ENCODE measurements around the gene SIAH1.
"Not testable (repeated sequence)": the region's sequence is repeated elsewhere in the genome, so short reads cannot be mapped to it uniquely, and the experiment has no call there.

The SIAH1 gene

GRCh38 chr16:48365601-48366164, 19.5 kb downstream of the SIAH1 start:
- peak; percentile 91 for DNase-seq

GRCh38 chr16:48365025-48365600, 20.1 kb downstream of the SIAH1 start:
- no peak for DNase-seq

- DNase-seq = peak; percentile 75
Observed at GRCh38 chr16:48361540-48362144, 23.6 kb downstream of the SIAH1 start.

- DNase-seq = no peak
Observed at GRCh38 chr16:48361012-48361411, 24.2 kb downstream of the SIAH1 start.

GRCh38 chr16:48359983-48360382, 25.2 kb downstream of the SIAH1 start:
- no peak for DNase-seq

GRCh38 chr16:48358419-48358818, 26.8 kb downstream of the SIAH1 start:
- no peak for DNase-seq

GRCh38 chr16:48356633-48357376, 28.4 kb downstream of the SIAH1 start:
- DNase-seq = no peak

- DNase-seq = no peak
Observed at GRCh38 chr16:48354877-48355855, 30.0 kb downstream of the SIAH1 start.

- DNase-seq = not testable (repeated sequence)
Observed at GRCh38 chr16:48354385-48354784, 30.8 kb downstream of the SIAH1 start.

- peak; percentile 75 for DNase-seq
Observed at GRCh38 chr16:48353565-48354163, 31.5 kb downstream of the SIAH1 start.

GRCh38 chr16:48352648-48353390, 32.4 kb downstream of the SIAH1 start:
- DNase-seq = peak; percentile 67

GRCh38 chr16:48350736-48351135, 34.5 kb downstream of the SIAH1 start:
- DNase-seq = no peak

GRCh38 chr16:48347980-48348379, 37.2 kb downstream of the SIAH1 start:
- DNase-seq = no peak

- DNase-seq = peak; percentile 29
Observed at GRCh38 chr16:48347191-48347865, 37.9 kb downstream of the SIAH1 start.

GRCh38 chr16:48342591-48342990, 42.6 kb downstream of the SIAH1 start:
- DNase-seq = no peak

GRCh38 chr16:48340054-48340453, 45.2 kb downstream of the SIAH1 start:
- DNase-seq = no peak

GRCh38 chr16:48335961-48336360, 49.3 kb downstream of the SIAH1 start:
- no peak for DNase-seq

- no peak for DNase-seq
Observed at GRCh38 chr16:48334325-48334724, 50.9 kb downstream of the SIAH1 start.

GRCh38 chr16:48332978-48333377, 52.2 kb downstream of the SIAH1 start:
- no peak for DNase-seq

- DNase-seq = peak; percentile 62
Observed at GRCh38 chr16:48330841-48331192, 54.4 kb downstream of the SIAH1 start.
